DMS79 (cell line): ENCODE measurements around the gene SPATA46.

Source experiments
- DNase-seq: peaks from one replicate; lab custom pipeline; 2025; lab: John Stamatoyannopoulos, UW

Gene SPATA46

GRCh38 chr1:162374406-162374805 is 2.2 kb downstream of the SPATA46 start:
- DNase-seq = no peak

GRCh38 chr1:162373541-162374260 is 3.0 kb downstream of the SPATA46 start:
- DNase-seq = no peak

GRCh38 chr1:162373072-162373427 is 3.6 kb downstream of the SPATA46 start:
- DNase-seq = no peak

- DNase-seq = no peak
Measured at GRCh38 chr1:162372159-162373071, 4.2 kb downstream of the SPATA46 start.

GRCh38 chr1:162371611-162372010 is 5.0 kb downstream of the SPATA46 start:
- DNase-seq = no peak

GRCh38 chr1:162370721-162371120 is 5.9 kb downstream of the SPATA46 start:
- DNase-seq = no peak

GRCh38 chr1:162370161-162370560 is 6.5 kb downstream of the SPATA46 start:
- DNase-seq = no peak

GRCh38 chr1:162369571-162369970 is 7.1 kb downstream of the SPATA46 start:
- DNase-seq = no peak

- DNase-seq = peak; percentile 31
Measured at GRCh38 chr1:162368451-162368850, 8.2 kb downstream of the SPATA46 start.

- no peak for DNase-seq
Measured at GRCh38 chr1:162367772-162368171, 8.9 kb downstream of the SPATA46 start.

- no peak for DNase-seq
Measured at GRCh38 chr1:162367073-162367472, 9.6 kb downstream of the SPATA46 start.

- no peak for DNase-seq
Measured at GRCh38 chr1:162366671-162367070, 10.0 kb downstream of the SPATA46 start.

- no peak for DNase-seq
Measured at GRCh38 chr1:162366149-162366548, 10.5 kb downstream of the SPATA46 start.

- DNase-seq = no peak
Measured at GRCh38 chr1:162365284-162366020, 11.2 kb downstream of the SPATA46 start.

GRCh38 chr1:162364498-162364897 is 12.2 kb downstream of the SPATA46 start:
- DNase-seq = no peak

GRCh38 chr1:162363823-162364222 is 12.8 kb downstream of the SPATA46 start:
- DNase-seq = no peak

- no peak for DNase-seq
Measured at GRCh38 chr1:162361349-162361748, 15.3 kb downstream of the SPATA46 start.

- no peak for DNase-seq
Measured at GRCh38 chr1:162360874-162361260, 15.8 kb downstream of the SPATA46 start.

- no peak for DNase-seq
Measured at GRCh38 chr1:162360237-162360873, 16.3 kb downstream of the SPATA46 start.

GRCh38 chr1:162359523-162360236 is 17.0 kb downstream of the SPATA46 start:
- no peak for DNase-seq

- no peak for DNase-seq
Measured at GRCh38 chr1:162358928-162359327, 17.7 kb downstream of the SPATA46 start.
